Measurements from ENCODE around the gene DUS3L.

The DUS3L gene

GRCh38 chr19:5790559-5791520 lies at the start of gene DUS3L:
Gene DUS3L (minus strand): TSS chr19:5791163. CDS start chr19:5791141, 22 bp downstream.
- DNase-seq: peak; percentile 98

- no peak for DNase-seq
Measured at GRCh38 chr19:5839065-5840017, 48.4 kb upstream of the DUS3L start, which contains the start of gene FUT6. Gene FUT6 (minus strand): TSS chr19:5839702. CDS start chr19:5832567, 7,135 bp downstream.

GRCh38 chr19:5838353-5839064 lies 47.5 kb upstream of the DUS3L start:
- no peak for DNase-seq

- no peak for DNase-seq
Measured at GRCh38 chr19:5837761-5838352, 46.9 kb upstream of the DUS3L start.

GRCh38 chr19:5832527-5833216 lies 41.7 kb upstream of the DUS3L start:
- DNase-seq: no peak

- no peak for DNase-seq
Measured at GRCh38 chr19:5832061-5832460, 41.1 kb upstream of the DUS3L start.

- no peak for DNase-seq
Measured at GRCh38 chr19:5831159-5831558, 40.2 kb upstream of the DUS3L start.

- DNase-seq: no peak
Measured at GRCh38 chr19:5829567-5830310, 38.8 kb upstream of the DUS3L start.

- no peak for DNase-seq
Measured at GRCh38 chr19:5828661-5829566, 38.0 kb upstream of the DUS3L start.

GRCh38 chr19:5827891-5828660 lies 37.1 kb upstream of the DUS3L start:
- peak; percentile 93 for DNase-seq

GRCh38 chr19:5827342-5827890 lies 36.5 kb upstream of the DUS3L start:
- DNase-seq: no peak

- peak; percentile 12 for DNase-seq
Measured at GRCh38 chr19:5826531-5827341, 35.8 kb upstream of the DUS3L start.

- no peak for DNase-seq
Measured at GRCh38 chr19:5825178-5825577, 34.2 kb upstream of the DUS3L start.

- no peak for DNase-seq
Measured at GRCh38 chr19:5824751-5825150, 33.8 kb upstream of the DUS3L start.

- DNase-seq: no peak
Measured at GRCh38 chr19:5823579-5824281, 32.8 kb upstream of the DUS3L start.

GRCh38 chr19:5822181-5822844 lies 31.4 kb upstream of the DUS3L start:
- DNase-seq: no peak

Data from NCI-H446 treated with DMSO at 0.1 percent for 48 hours (cell line).